Activated naive CD8-positive, alpha-beta T cell treated with anti-CD3 and anti-CD28 coated beads, Interleukin-2, amount 50 U/mL, for 16 hours (primary cell): Measurements from ENCODE around the gene SPTLC2.

Source experiments
- DNase-seq: peaks from one replicate; pipeline ENCODE4 v3.0.0-alpha.2; 2020; ENCODE audit warnings: low read depth, low spot score

The SPTLC2 gene

DNA sequence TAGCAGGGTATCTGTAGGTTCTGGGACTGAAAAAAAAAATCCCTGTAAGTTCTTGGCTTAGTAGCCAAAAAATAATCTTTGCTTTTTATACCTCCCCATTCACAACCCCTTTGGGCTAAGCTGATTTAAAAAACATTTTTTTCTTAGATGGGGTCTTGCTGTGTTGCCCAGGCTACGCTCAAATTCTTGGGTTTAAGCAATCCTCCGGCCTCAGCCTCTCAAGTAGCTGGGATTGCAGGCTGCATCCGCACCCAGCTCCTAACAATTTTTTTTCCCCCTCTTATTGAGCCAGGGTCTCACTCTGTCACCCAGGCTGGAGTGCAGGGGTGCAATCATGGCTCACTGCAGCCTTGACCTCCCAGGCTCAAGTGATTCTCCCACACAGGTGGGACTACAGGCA, 108.7 kb downstream of the SPTLC2 start:
- DNase-seq: no peak

DNA sequence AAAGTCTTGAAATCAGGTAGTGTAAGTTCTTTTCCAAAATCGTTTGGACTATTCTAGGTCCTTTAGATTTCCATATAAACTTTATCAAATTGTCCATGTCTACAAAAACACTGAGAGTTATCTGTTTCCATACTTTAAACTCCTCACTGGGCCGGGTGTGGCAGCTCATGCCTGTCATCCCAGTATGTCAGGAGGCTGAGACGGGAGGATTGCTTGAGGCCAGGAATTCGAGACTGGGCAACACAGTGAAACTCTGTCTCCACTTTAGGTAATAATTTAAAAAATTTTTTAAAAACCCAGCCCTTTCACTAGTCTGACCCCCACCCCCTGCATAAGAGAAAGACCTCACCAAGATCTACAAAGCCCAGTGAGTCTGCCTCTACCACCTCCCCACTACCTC, 111.4 kb downstream of the SPTLC2 start:
- no peak for DNase-seq

GRCh38 chr14:77503138-77503537, 113.3 kb downstream of the SPTLC2 start:
- DNase-seq: no peak

GRCh38 chr14:77502109-77502782, 114.2 kb downstream of the SPTLC2 start:
- DNase-seq: no peak

GRCh38 chr14:77498984-77499527, 117.4 kb downstream of the SPTLC2 start:
- DNase-seq: no peak

- peak; percentile 19 for DNase-seq
Measured at GRCh38 chr14:77498120-77498979, 118.1 kb downstream of the SPTLC2 start, which contains the start of gene ISM2. Gene ISM2 (minus strand): TSS chr14:77498816. CDS start chr14:77498793, 23 bp downstream.

GRCh38 chr14:77495334-77495733, 121.1 kb downstream of the SPTLC2 start:
- DNase-seq: no peak

- DNase-seq: no peak
Measured at GRCh38 chr14:77491056-77491455, 125.4 kb downstream of the SPTLC2 start.

- DNase-seq: no peak
Measured at GRCh38 chr14:77490347-77490986, 126.0 kb downstream of the SPTLC2 start.

DNA sequence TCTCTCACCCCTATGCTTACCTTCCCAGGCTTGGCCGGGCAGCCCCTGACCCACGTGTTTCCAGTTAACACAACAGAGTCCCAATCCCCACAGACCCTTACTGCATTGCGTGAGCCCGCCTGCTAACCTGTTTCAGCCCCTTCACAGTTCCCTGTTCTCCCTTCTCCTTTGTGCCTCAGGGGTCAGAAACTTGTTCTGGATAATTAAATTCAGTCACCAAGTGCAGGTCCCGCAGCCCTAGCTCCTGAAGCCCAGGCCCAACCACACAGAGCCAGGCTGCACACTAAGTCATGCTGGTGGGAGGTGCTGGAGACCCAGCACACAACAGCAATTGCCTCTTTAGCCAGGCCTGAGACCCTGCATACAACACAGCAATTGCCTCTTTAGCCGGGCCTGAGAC, 127.4 kb downstream of the SPTLC2 start:
- no peak for DNase-seq

DNA sequence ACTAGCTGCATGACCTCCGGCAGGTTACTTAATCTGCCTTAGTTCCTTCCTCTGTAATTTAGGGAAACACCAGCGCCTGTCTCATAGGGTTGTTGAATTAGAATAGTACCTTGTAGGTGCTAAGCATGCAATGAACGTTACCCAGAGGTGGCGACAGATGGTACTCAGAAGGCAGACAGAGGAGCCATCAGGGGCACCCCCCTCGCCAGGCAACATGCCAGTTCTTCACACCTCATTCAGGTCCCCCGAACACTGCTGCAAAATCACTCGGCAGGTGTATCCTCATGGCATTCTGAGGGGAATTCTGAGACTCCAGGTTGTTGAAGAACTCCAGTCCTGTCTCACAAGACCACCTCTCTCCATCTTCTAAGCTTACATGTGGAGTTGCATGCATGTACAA, 127.9 kb downstream of the SPTLC2 start:
- no peak for DNase-seq

DNA sequence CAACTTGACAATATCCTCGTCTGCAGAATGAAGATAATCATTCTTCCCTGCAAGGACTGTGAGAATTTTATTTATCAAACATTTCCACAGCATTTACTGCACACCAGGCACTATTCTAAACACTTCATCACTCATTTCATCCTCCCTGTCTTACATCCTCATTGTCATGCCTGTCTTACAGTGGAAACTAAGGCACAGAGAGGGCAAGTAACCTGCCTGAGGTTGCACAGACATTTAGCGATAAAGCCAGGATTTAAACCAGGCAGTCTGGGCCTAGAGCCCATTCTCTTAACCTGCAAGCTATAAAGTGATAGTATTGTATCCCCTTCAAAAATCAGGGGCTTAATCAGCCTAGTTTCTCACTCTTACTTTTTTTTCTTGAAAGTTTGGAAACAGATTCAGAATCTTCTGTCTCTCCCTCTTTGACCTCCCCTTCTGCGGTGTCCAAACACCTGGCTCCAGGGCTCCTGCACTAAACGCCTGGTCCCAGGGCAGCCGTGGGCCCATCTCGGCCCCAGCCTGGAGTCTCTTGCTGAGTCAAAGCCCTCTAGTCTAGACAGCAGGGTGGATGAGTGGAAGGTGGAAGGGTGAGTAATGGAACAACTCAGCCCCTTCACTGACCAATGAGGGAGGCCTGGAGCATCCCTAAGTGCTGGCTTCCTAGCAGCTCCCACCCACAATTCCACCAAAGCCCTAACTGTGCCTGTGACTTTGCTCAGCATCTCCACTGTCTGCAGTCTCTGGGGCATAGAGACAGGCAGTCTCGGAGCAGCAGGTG, 130.3 kb downstream of the SPTLC2 start:
- DNase-seq: no peak

DNA sequence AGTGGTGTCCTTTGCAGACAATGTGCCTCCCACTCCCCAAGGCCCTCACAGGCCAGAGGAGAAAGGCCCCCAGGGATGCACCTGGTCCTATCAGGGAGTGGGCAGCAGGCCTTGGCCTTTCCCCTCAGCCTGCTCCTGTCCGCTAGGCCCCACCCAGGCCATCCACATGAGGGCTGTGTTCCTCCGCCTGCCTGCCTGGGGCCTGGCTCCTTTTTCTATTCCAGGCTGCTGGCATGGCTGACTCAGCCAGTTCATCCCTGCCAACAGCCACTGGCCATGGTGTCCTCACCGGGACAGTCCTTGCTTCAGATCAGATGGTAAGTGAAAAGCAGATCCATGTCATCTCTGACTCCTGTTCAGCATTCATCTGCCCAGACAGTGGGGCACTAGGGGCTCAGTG, 131.2 kb downstream of the SPTLC2 start:
- no peak for DNase-seq

- no peak for DNase-seq
Measured at GRCh38 chr14:77482422-77482821, 134.0 kb downstream of the SPTLC2 start.

- DNase-seq: no peak
Measured at GRCh38 chr14:77478796-77479195, 137.6 kb downstream of the SPTLC2 start.

DNA sequence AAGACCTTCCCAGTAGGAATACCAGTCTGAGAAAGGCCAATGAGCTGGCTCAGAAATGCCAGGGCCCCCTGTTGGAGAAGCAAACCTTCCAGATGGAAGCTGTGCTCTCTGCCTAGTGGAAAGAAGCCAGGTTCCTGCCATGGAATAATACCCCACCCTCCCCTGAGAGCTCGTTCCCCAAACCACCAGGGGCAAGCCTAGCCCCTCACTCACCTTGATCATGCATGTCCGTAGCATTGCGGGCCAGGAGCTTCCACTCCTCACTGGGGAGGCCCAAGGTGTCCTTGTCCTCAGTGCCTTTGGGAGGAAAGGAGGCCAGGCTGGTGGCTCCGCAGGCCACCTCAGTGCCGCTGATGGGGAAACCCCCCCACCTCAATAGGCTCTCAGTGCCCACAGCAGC, 138.4 kb downstream of the SPTLC2 start:
- no peak for DNase-seq

GRCh38 chr14:77475432-77476115, 140.9 kb downstream of the SPTLC2 start:
- no peak for DNase-seq

- no peak for DNase-seq
Measured at GRCh38 chr14:77474479-77475177, 141.8 kb downstream of the SPTLC2 start.

DNA sequence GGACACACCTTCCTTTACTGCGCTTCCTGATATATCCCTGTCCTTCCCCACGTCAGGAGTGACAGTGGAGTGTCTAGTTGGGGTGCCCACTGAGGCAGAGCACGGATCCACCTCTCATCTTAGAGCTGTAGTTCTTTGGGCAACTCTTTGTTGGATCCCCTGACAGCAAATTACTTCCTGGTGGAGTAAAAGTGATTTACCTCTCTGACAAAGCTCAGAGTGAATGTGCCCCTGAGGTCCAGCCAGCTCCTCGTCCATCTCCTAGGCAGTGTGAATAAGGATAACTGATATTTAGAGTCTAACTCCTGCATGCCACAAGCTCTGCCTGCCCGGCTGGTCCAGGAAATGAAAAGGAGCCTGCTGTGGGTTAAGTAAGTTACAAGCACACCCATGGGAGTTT, 142.5 kb downstream of the SPTLC2 start:
- no peak for DNase-seq

- DNase-seq: no peak
Measured at GRCh38 chr14:77470224-77470870, 146.1 kb downstream of the SPTLC2 start.
